H9 (cell line): ENCODE measurements around the gene HOXA4. TPM values are rescaled to one million over a fixed set of nuclear protein-coding genes. Genes with fewer than 3 reads are reported as not detected.

Source experiments
- DNase-seq: peaks from one replicate; pipeline ENCODE4 v3.0.0-alpha.2; 2017
- H2AFZ ChIP-seq: one replicate; pipeline ENCODE4 v1.6.1; 2013; ENCODE audit warnings: mild to moderate bottlenecking, low read length, control low read depth, moderate library complexity
- H2AK5ac ChIP-seq: 2 replicates; pipeline ENCODE4 v1.6.1; 2013; ENCODE audit warnings: low read length, control low read depth, mixed read lengths; ENCODE audit not compliant: insufficient read length
- H2BK120ac ChIP-seq: one replicate; pipeline ENCODE4 v1.6.1; 2013; ENCODE audit warnings: low read depth, mild to moderate bottlenecking, low read length, control low read depth, inconsistent platforms; ENCODE audit not compliant: poor library complexity, severe bottlenecking
- H2BK12ac ChIP-seq: 2 replicates; pipeline ENCODE4 v1.6.1; 2013; ENCODE audit warnings: low read length, control low read depth, mixed read lengths, low read depth; ENCODE audit not compliant: insufficient read length
- H2BK15ac ChIP-seq: 2 replicates; pipeline ENCODE4 v1.6.1; 2013; ENCODE audit warnings: low read depth, low read length, control low read depth
- H2BK20ac ChIP-seq: one replicate; pipeline ENCODE4 v1.6.1; 2013; ENCODE audit warnings: low read depth, mild to moderate bottlenecking, low read length, control low read depth, inconsistent platforms; ENCODE audit not compliant: poor library complexity, severe bottlenecking
- H2BK5ac ChIP-seq: 2 replicates; pipeline ENCODE4 v1.6.1; 2013; ENCODE audit warnings: low read length, control low read depth, mixed read lengths; ENCODE audit not compliant: insufficient read length
- H3K14ac ChIP-seq: 2 replicates; pipeline ENCODE4 v1.6.1; 2013; ENCODE audit warnings: low read length, control low read depth; ENCODE audit not compliant: insufficient read depth
- H3K18ac ChIP-seq: 2 replicates; pipeline ENCODE4 v1.6.1; 2013; ENCODE audit warnings: low read depth, mild to moderate bottlenecking, mixed read lengths, low read length, control low read depth; ENCODE audit not compliant: insufficient read length
- H3K23ac ChIP-seq: 2 replicates; pipeline ENCODE4 v1.6.1; 2013; ENCODE audit warnings: low read length, control low read depth, mixed read lengths, low read depth; ENCODE audit not compliant: insufficient read length
- H3K23me2 ChIP-seq: 2 replicates; pipeline ENCODE4 v1.6.1; 2013; ENCODE audit warnings: low read depth, mild to moderate bottlenecking, mixed read lengths, low read length, control low read depth; ENCODE audit not compliant: insufficient read length, poor library complexity, severe bottlenecking
- H3K27ac ChIP-seq: 2 replicates; pipeline ENCODE4 v1.5.1; 2013; ENCODE audit warnings: low read length, control low read depth, mixed read lengths, low read depth; ENCODE audit not compliant: insufficient read length
- H3K27me3 ChIP-seq: 2 replicates; pipeline ENCODE4 v1.6.1; 2013; ENCODE audit warnings: low read length, control low read depth, inconsistent platforms; ENCODE audit not compliant: insufficient read depth
- H3K4ac ChIP-seq: 2 replicates; pipeline ENCODE4 v1.6.1; 2013; ENCODE audit warnings: low read depth, mild to moderate bottlenecking, control low read depth, inconsistent platforms, low read length, moderate library complexity
- H3K4me1 ChIP-seq: 2 replicates; pipeline ENCODE4 v1.6.1; 2013; ENCODE audit warnings: low read length, control low read depth, inconsistent platforms; ENCODE audit not compliant: insufficient read depth
- H3K4me2 ChIP-seq: 2 replicates; pipeline ENCODE4 v1.6.1; 2013; ENCODE audit warnings: low read length, control low read depth, mixed read lengths; ENCODE audit not compliant: insufficient read length, insufficient read depth
- H3K56ac ChIP-seq: 2 replicates; pipeline ENCODE4 v1.6.1; 2013; ENCODE audit warnings: low read depth, mild to moderate bottlenecking, mixed read lengths, low read length, control low read depth; ENCODE audit not compliant: insufficient read length
- H3K79me1 ChIP-seq: 2 replicates; pipeline ENCODE4 v1.6.1; 2013; ENCODE audit warnings: low read depth, mild to moderate bottlenecking, moderate library complexity, low read length, control low read depth, inconsistent platforms; ENCODE audit not compliant: insufficient read depth, poor library complexity, severe bottlenecking
- H3K79me2 ChIP-seq: 2 replicates; pipeline ENCODE4 v1.6.1; 2013; ENCODE audit warnings: low read length, control low read depth, inconsistent platforms; ENCODE audit not compliant: insufficient read depth
- H3K9ac ChIP-seq: 2 replicates; pipeline ENCODE4 v1.6.1; 2013; ENCODE audit warnings: low read length, control low read depth, mixed read lengths; ENCODE audit not compliant: insufficient read length; ENCODE audit errors: extremely low read depth
- H3K9me3 ChIP-seq: one replicate; pipeline ENCODE4 v1.6.1; 2013; ENCODE audit warnings: low read depth, low read length, inconsistent platforms; ENCODE audit not compliant: control insufficient read depth
- H3T11ph ChIP-seq: one replicate; pipeline ENCODE4 v1.6.1; 2013; ENCODE audit warnings: mild to moderate bottlenecking, low read length, control low read depth, inconsistent platforms
- H4K20me1 ChIP-seq: one replicate; pipeline ENCODE4 v1.6.1; 2013; ENCODE audit not compliant: control insufficient read depth, insufficient read length, insufficient read depth
- H4K5ac ChIP-seq: 2 replicates; pipeline ENCODE4 v1.6.1; 2013; ENCODE audit warnings: low read depth, mild to moderate bottlenecking, mixed read lengths, low read length, control low read depth; ENCODE audit not compliant: insufficient read length
- H4K8ac ChIP-seq: replicated peaks from 2 replicates; pipeline ENCODE4 v1.6.1; 2013; ENCODE audit warnings: low read length, control low read depth, mixed read lengths, low read depth; ENCODE audit not compliant: insufficient read length
- H4K91ac ChIP-seq: 2 replicates; pipeline ENCODE4 v1.6.1; 2013; ENCODE audit warnings: low read depth, mild to moderate bottlenecking, moderate library complexity, mixed read lengths, low read length, control low read depth; ENCODE audit not compliant: insufficient read length
- H3K27ac Mint-ChIP-seq, 3 experiments: 2 replicates in 2 of 3; 3 replicates in 1 of 3; pipeline ENCODE4 v1.8.0; 2020 to 2021; ENCODE audit warnings: mixed read lengths in 3 of 3, mild to moderate bottlenecking in 1 of 3, moderate library complexity in 1 of 3
- H3K27me3 Mint-ChIP-seq: 2 replicates; pipeline ENCODE4 v1.8.0; 2021; ENCODE audit warnings: low read depth, mild to moderate bottlenecking, moderate library complexity, mixed read lengths
- H3K36me3 Mint-ChIP-seq, 3 experiments: 2 replicates in 2 of 3; 3 replicates in 1 of 3; pipeline ENCODE4 v1.8.0; 2020 to 2021; ENCODE audit warnings: low read depth in 3 of 3, mixed read lengths in 3 of 3; ENCODE audit not compliant: insufficient read depth in 1 of 3
- H3K4me1 Mint-ChIP-seq, 2 experiments: 2 replicates each; pipeline ENCODE4 v1.8.0; 2020; ENCODE audit warnings: mixed read lengths in 2 of 2
- H3K4me3 Mint-ChIP-seq, 2 experiments: 2 replicates in 1 of 2; 3 replicates in 1 of 2; pipeline ENCODE4 v1.8.0; 2020 to 2021; ENCODE audit warnings: mild to moderate bottlenecking in 2 of 2, mixed read lengths in 2 of 2, moderate library complexity in 1 of 2
- H3K9me3 Mint-ChIP-seq, 2 experiments: 2 replicates in 1 of 2; 3 replicates in 1 of 2; pipeline ENCODE4 v1.8.0; 2020; ENCODE audit warnings: mild to moderate bottlenecking in 2 of 2, mixed read lengths in 2 of 2, moderate library complexity in 1 of 2
- WGBS: extraction: QIAGEN DNeasy Blood & Tissue Kit; methylation state at CpG from one replicate; pipeline ENCODE4 v1.1.7; 2013; ENCODE audit warnings: missing lambda C conversion rate, low lambda C conversion rate, mixed read lengths; ENCODE audit not compliant: insufficient read length; ENCODE audit errors: extremely low coverage; 5-methylcytosine and 5-hydroxymethylcytosine counted together
- total RNA-seq: library from RNA; stranded (reverse); gene quantifications from 2 replicates; pipeline ENCODE4 v1.2.1, GENCODE V29; 2021
- TF ChIP-seq, protein P1 (sequence below): fragments of 200-600 bp; sonication (generic); conservative IDR thresholded peaks from 3 replicates; pipeline ENCODE4 v1.8.0; 2021; ENCODE audit warnings: antibody characterized with exemption, mild to moderate bottlenecking

HOXA4 gene
- total RNA-seq, 1 experiment from 2014 or later: not detected

DNA sequence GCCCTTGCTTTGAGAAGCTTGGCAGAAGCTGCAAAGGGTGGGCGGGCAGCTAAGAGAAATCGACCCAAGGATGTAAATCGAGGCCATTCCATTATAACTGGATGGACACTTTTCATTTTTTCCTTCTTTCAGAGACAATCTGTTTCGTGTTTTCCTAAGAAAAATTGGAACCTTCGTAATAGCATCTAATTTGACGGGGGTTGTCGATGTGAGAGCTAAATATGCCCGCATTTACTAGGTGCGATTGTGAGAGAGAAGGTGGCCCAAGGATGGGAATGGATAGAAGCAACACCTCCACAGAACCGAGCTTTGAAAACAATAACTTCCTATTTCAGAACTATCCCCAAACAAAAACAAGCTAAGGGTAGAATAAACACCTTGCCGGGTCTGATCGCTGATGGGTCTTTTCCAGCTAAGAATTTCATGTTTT, 848 bp upstream of the HOXA4 start:
- DNase-seq: no peak
- H3K27ac Mint-ChIP-seq: no peak overlapping the region
- Histone ChIP-seq H3K23me2 (no peaks in the 10 kb centered on the region), H3K79me2 (no peaks in the 10 kb centered on the region), H4K8ac (no peak overlapping the region), H3K27me3 (peaks cover 95% of the 10 kb centered on the region), H4K91ac (no peak overlapping the region), H3T11ph (no peak overlapping the region), H4K5ac (no peak overlapping the region), H3K14ac (no peak overlapping the region), H2BK15ac (no peak overlapping the region), H3K4ac (no peak overlapping the region), H2BK20ac (no peak overlapping the region), H3K9me3 (no peaks in the 10 kb centered on the region), H3K4me2 (peak overlapping the region; percentile 20), H2BK120ac (no peak overlapping the region), H3K79me1 (no peaks in the 10 kb centered on the region), H2AK5ac (no peak overlapping the region), H2AFZ (no peak overlapping the region), H3K27ac (no peak overlapping the region), H3K9ac (no peak overlapping the region), H3K56ac (no peak overlapping the region), H4K20me1 (peaks cover 3% of the 10 kb centered on the region), H3K4me1 (no peaks in the 10 kb centered on the region), H2BK12ac (no peak overlapping the region), H3K23ac (no peak overlapping the region), H2BK5ac (no peak overlapping the region), H3K18ac (no peak overlapping the region)
- no peaks in the 10 kb centered on the region for H3K4me1 Mint-ChIP-seq
- H3K36me3 Mint-ChIP-seq: no peaks in the 10 kb centered on the region; a peak in 1 of 7 replicates
- TF ChIP-seq, protein P1, sequence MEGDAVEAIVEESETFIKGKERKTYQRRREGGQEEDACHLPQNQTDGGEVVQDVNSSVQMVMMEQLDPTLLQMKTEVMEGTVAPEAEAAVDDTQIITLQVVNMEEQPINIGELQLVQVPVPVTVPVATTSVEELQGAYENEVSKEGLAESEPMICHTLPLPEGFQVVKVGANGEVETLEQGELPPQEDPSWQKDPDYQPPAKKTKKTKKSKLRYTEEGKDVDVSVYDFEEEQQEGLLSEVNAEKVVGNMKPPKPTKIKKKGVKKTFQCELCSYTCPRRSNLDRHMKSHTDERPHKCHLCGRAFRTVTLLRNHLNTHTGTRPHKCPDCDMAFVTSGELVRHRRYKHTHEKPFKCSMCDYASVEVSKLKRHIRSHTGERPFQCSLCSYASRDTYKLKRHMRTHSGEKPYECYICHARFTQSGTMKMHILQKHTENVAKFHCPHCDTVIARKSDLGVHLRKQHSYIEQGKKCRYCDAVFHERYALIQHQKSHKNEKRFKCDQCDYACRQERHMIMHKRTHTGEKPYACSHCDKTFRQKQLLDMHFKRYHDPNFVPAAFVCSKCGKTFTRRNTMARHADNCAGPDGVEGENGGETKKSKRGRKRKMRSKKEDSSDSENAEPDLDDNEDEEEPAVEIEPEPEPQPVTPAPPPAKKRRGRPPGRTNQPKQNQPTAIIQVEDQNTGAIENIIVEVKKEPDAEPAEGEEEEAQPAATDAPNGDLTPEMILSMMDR: no peak
- peak overlapping the region; percentile 46 to 60; a peak in 3 of 5 replicates for H3K4me3 Mint-ChIP-seq
- peaks cover 0 to 10% of the 10 kb centered on the region in 2 experiments; a peak in 2 of 5 replicates for H3K9me3 Mint-ChIP-seq
- no CpG with 5 or more reads among the region's 12 CpGs for WGBS
- H3K27me3 Mint-ChIP-seq: peaks cover 97% of the 10 kb centered on the region
